ENCODE measurements around the gene PXN.

Gene PXN

GRCh38 chr12:120230974-120231315 is 34.6 kb downstream of the PXN start:
- H3K27me3 Mint-ChIP-seq: no peaks in the 10 kb centered on the region
- H3K27ac Mint-ChIP-seq: peak overlapping the region; percentile 56 to 89
- DNase-seq: no peak
- H3K9me3 Mint-ChIP-seq: no peaks in the 10 kb centered on the region
- H3K4me3 Mint-ChIP-seq: peak overlapping the region; percentile 77 to 80
- ATAC-seq (replicated peaks): no peak
- peaks cover 82 to 90% of the 10 kb centered on the region in 2 donors for H3K4me1 Mint-ChIP-seq (ENCODE audit: low read depth in 2 of 2)
- peaks cover 41% of the 10 kb centered on the region for H3K36me3 Mint-ChIP-seq (ENCODE audit: insufficient read depth)

GRCh38 chr12:120230326-120230973 is 35.1 kb downstream of the PXN start:
- H3K4me3 Mint-ChIP-seq: peak overlapping the region; percentile 77 to 80
- H3K27ac Mint-ChIP-seq: peak overlapping the region; percentile 56 to 89
- ATAC-seq (replicated peaks) (no peak), DNase-seq (no peak)
- H3K9me3 Mint-ChIP-seq: no peaks in the 10 kb centered on the region
- peaks cover 82 to 90% of the 10 kb centered on the region in 2 donors for H3K4me1 Mint-ChIP-seq (ENCODE audit: low read depth in 2 of 2)
- H3K27me3 Mint-ChIP-seq: no peaks in the 10 kb centered on the region
- H3K36me3 Mint-ChIP-seq (ENCODE audit: insufficient read depth): peaks cover 43% of the 10 kb centered on the region

GRCh38 chr12:120229487-120230325 is 35.8 kb downstream of the PXN start:
- DNase-seq (no peak), ATAC-seq (replicated peaks) (no peak)
- Mint-ChIP-seq H3K4me3 (peak overlapping the region; percentile 77 to 80), H3K4me1 (ENCODE audit: low read depth in 2 of 2) (peaks cover 80 to 87% of the 10 kb centered on the region in 2 donors), H3K27ac (peak overlapping the region; percentile 49 to 56), H3K36me3 (ENCODE audit: insufficient read depth) (peaks cover 42% of the 10 kb centered on the region), H3K9me3 (no peaks in the 10 kb centered on the region), H3K27me3 (no peaks in the 10 kb centered on the region)

- H3K27ac Mint-ChIP-seq: peak overlapping the region; percentile 49 to 56
- peaks cover 74 to 82% of the 10 kb centered on the region in 2 donors for H3K4me1 Mint-ChIP-seq (ENCODE audit: low read depth in 2 of 2)
- no peaks in the 10 kb centered on the region for H3K27me3 Mint-ChIP-seq
- peaks cover 43% of the 10 kb centered on the region for H3K36me3 Mint-ChIP-seq (ENCODE audit: insufficient read depth)
- DNase-seq (no peak), ATAC-seq (replicated peaks) (no peak)
- peak overlapping the region; percentile 77 to 80 for H3K4me3 Mint-ChIP-seq
- H3K9me3 Mint-ChIP-seq: no peaks in the 10 kb centered on the region
Measured at GRCh38 chr12:120229071-120229486, 36.5 kb downstream of the PXN start.

GRCh38 chr12:120228291-120229070 is 37.0 kb downstream of the PXN start:
- H3K36me3 Mint-ChIP-seq (ENCODE audit: insufficient read depth): peaks cover 49% of the 10 kb centered on the region
- peaks cover 68 to 76% of the 10 kb centered on the region in 2 donors for H3K4me1 Mint-ChIP-seq (ENCODE audit: low read depth in 2 of 2)
- peak overlapping the region; percentile 77 to 80 for H3K4me3 Mint-ChIP-seq

GRCh38 chr12:120228041-120228290 is 37.6 kb downstream of the PXN start:
- Mint-ChIP-seq H3K36me3 (ENCODE audit: insufficient read depth) (peaks cover 52% of the 10 kb centered on the region), H3K4me1 (ENCODE audit: low read depth in 2 of 2) (peaks cover 66 to 74% of the 10 kb centered on the region in 2 donors), H3K27ac (peak overlapping the region; percentile 56 to 74), H3K4me3 (peak overlapping the region; percentile 77 to 80), H3K9me3 (no peaks in the 10 kb centered on the region), H3K27me3 (no peaks in the 10 kb centered on the region)
- no peak for DNase-seq
- no peak for ATAC-seq (replicated peaks)

More at GRCh38 chr12:120228291-120229070, 37.0 kb downstream of the PXN start:
- peak; percentile 75 for ATAC-seq (replicated peaks)
- peak overlapping the region; percentile 56 to 74 for H3K27ac Mint-ChIP-seq
- DNase-seq: peak; percentile 83 to 88 (median 84)
- no peaks in the 10 kb centered on the region for H3K27me3 Mint-ChIP-seq
- H3K9me3 Mint-ChIP-seq: no peaks in the 10 kb centered on the region

- peaks cover 65 to 73% of the 10 kb centered on the region in 2 donors for H3K4me1 Mint-ChIP-seq (ENCODE audit: low read depth in 2 of 2)
- no peak for ATAC-seq (replicated peaks)
- H3K27ac Mint-ChIP-seq: peak overlapping the region; percentile 74 to 79
- peaks cover 57% of the 10 kb centered on the region for H3K36me3 Mint-ChIP-seq (ENCODE audit: insufficient read depth)
- no peak for DNase-seq
- H3K27me3 Mint-ChIP-seq: no peaks in the 10 kb centered on the region
- peak overlapping the region; percentile 77 to 80 for H3K4me3 Mint-ChIP-seq
- H3K9me3 Mint-ChIP-seq: no peaks in the 10 kb centered on the region
Measured at GRCh38 chr12:120227233-120228040, 38.1 kb downstream of the PXN start.

GRCh38 chr12:120225852-120226640 is 39.5 kb downstream of the PXN start:
- peak overlapping the region; percentile 15 to 55 for H3K4me3 Mint-ChIP-seq
- H3K27me3 Mint-ChIP-seq: no peaks in the 10 kb centered on the region
- H3K9me3 Mint-ChIP-seq: no peaks in the 10 kb centered on the region
- H3K4me1 Mint-ChIP-seq (ENCODE audit: low read depth in 2 of 2): peaks cover 51 to 59% of the 10 kb centered on the region in 2 donors
- ATAC-seq (replicated peaks) (no peak), DNase-seq (no peak)
- H3K27ac Mint-ChIP-seq: peak overlapping the region; percentile 74 to 79
- peaks cover 59% of the 10 kb centered on the region for H3K36me3 Mint-ChIP-seq (ENCODE audit: insufficient read depth)

- H3K4me1 Mint-ChIP-seq (ENCODE audit: low read depth in 2 of 2): peaks cover 50 to 57% of the 10 kb centered on the region in 2 donors
- H3K4me3 Mint-ChIP-seq: peak overlapping the region in 1 of 2 donors; percentile 55
- no peaks in the 10 kb centered on the region for H3K9me3 Mint-ChIP-seq
- DNase-seq: no peak
- peak overlapping the region; percentile 74 to 79 for H3K27ac Mint-ChIP-seq
- no peaks in the 10 kb centered on the region for H3K27me3 Mint-ChIP-seq
- no peak for ATAC-seq (replicated peaks)
- H3K36me3 Mint-ChIP-seq (ENCODE audit: insufficient read depth): peaks cover 62% of the 10 kb centered on the region
Measured at GRCh38 chr12:120225200-120225558, 40.4 kb downstream of the PXN start.

- no peak for ATAC-seq (replicated peaks)
- H3K4me1 Mint-ChIP-seq (ENCODE audit: low read depth in 2 of 2): peaks cover 44 to 55% of the 10 kb centered on the region in 2 donors
- H3K36me3 Mint-ChIP-seq (ENCODE audit: insufficient read depth): peaks cover 63% of the 10 kb centered on the region
- no peak overlapping the region for H3K4me3 Mint-ChIP-seq
- peak overlapping the region; percentile 65 to 79 for H3K27ac Mint-ChIP-seq
- no peak for DNase-seq
- no peaks in the 10 kb centered on the region for H3K27me3 Mint-ChIP-seq
- H3K9me3 Mint-ChIP-seq: no peaks in the 10 kb centered on the region
Measured at GRCh38 chr12:120224304-120225199, 41.0 kb downstream of the PXN start.

GRCh38 chr12:120223458-120224303 is 41.8 kb downstream of the PXN start:
- no peak for DNase-seq
- H3K4me3 Mint-ChIP-seq: peak overlapping the region in 1 of 2 donors; percentile 23
- H3K4me1 Mint-ChIP-seq (ENCODE audit: low read depth in 2 of 2): peaks cover 37 to 47% of the 10 kb centered on the region in 2 donors
- H3K27ac Mint-ChIP-seq: peak overlapping the region; percentile 69 to 89
- H3K9me3 Mint-ChIP-seq: no peaks in the 10 kb centered on the region
- H3K27me3 Mint-ChIP-seq: no peaks in the 10 kb centered on the region
- peaks cover 71% of the 10 kb centered on the region for H3K36me3 Mint-ChIP-seq (ENCODE audit: insufficient read depth)
- ATAC-seq (replicated peaks): no peak
